ENCODE measurements around the gene TXN.
"Not testable (repeated sequence)": the region's sequence is repeated elsewhere in the genome, so short reads cannot be mapped to it uniquely, and the experiment has no call there.

Gene TXN

DNA sequence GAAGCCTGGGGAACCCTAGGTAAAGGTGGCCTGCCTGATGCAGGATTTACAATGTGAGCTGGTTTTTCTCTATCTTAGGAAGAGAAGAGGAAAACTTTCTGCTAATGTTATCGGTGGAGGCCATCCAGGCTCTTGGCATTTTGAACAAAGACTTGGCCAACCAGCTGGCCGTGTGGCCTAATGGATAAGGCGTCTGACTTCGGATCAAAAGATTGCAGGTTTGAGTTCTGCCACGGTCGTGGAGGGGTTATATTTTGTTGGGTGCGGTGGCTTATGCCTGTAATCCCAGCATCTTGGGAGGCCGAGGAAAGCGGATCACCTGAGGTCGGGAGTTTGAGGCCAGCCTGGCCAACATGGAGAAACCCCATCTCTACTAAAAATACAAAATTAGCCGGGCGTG lies 58.0 kb downstream of the TXN start:
- ATAC-seq (ENCODE audit: low read depth) (no peak), DNase-seq (ENCODE audit: low spot score) (no peak)
- Histone ChIP-seq H3K27ac (ENCODE audit: poor library complexity, severe bottlenecking) (no peak overlapping the region), H3K27me3 (ENCODE audit: insufficient read depth, poor library complexity, severe bottlenecking) (no peaks in the 10 kb centered on the region), H3K36me3 (ENCODE audit: low read depth) (no peaks in the 10 kb centered on the region), H3K9me3 (ENCODE audit: severe bottlenecking) (no peaks in the 10 kb centered on the region), H3K4me1 (ENCODE audit: insufficient read depth, poor library complexity, severe bottlenecking) (no peaks in the 10 kb centered on the region), H3K4me3 (ENCODE audit: severe bottlenecking) (no peak overlapping the region)
- TF ChIP-seq, protein P1, sequence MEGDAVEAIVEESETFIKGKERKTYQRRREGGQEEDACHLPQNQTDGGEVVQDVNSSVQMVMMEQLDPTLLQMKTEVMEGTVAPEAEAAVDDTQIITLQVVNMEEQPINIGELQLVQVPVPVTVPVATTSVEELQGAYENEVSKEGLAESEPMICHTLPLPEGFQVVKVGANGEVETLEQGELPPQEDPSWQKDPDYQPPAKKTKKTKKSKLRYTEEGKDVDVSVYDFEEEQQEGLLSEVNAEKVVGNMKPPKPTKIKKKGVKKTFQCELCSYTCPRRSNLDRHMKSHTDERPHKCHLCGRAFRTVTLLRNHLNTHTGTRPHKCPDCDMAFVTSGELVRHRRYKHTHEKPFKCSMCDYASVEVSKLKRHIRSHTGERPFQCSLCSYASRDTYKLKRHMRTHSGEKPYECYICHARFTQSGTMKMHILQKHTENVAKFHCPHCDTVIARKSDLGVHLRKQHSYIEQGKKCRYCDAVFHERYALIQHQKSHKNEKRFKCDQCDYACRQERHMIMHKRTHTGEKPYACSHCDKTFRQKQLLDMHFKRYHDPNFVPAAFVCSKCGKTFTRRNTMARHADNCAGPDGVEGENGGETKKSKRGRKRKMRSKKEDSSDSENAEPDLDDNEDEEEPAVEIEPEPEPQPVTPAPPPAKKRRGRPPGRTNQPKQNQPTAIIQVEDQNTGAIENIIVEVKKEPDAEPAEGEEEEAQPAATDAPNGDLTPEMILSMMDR (IDR thresholded peaks at IDR 0.05; ENCODE audit: poor library complexity, severe bottlenecking): no peak

DNA sequence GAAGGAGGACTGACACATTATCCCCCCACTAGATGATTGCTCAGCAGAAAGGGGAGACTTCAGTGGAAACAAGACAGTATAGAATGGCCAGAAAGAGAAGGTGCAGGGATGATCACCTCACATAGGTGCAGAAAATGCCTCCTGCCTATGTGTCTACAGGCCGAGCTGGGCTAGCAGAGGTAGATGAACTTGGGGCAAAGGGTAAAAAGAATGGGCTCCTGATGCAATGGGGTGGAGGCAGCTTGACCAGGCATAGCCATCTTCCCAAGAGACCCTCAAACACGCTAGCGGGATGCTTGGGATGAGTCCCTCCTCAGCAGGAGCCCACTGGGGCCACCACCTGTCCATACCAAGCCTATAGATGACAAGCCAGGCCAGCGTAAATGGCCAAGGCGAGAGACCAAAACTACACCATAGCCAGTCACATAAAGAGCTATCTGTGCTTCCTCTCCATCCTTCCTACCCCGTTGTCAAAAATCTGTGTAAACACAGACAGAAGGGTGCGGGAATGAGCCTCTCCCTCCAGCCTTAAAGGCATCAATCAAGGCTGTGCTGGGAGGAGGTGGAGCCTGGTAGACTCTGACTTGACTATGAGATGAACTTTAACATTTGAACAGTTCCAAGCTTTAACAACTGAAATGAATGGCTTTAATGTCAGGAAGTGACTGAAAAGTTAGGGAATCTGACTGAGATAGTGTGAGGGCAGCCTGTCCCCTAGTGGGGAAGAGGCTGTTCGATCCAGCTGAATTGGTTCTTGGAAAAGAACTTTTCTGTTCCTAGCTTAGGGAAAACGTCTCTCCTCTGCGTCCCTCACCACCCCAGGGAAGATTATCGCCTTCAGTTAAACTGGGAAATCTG lies 58.7 kb downstream of the TXN start:
- H3K36me3 ChIP-seq (ENCODE audit: low read depth): no peaks in the 10 kb centered on the region
- H3K27me3 ChIP-seq (ENCODE audit: insufficient read depth, poor library complexity, severe bottlenecking): no peaks in the 10 kb centered on the region
- H3K4me3 ChIP-seq (ENCODE audit: severe bottlenecking): no peak overlapping the region
- no peaks in the 10 kb centered on the region for H3K4me1 ChIP-seq (ENCODE audit: insufficient read depth, poor library complexity, severe bottlenecking)
- H3K27ac ChIP-seq (ENCODE audit: poor library complexity, severe bottlenecking): no peak overlapping the region
- DNase-seq (ENCODE audit: low spot score) (no peak), ATAC-seq (ENCODE audit: low read depth) (no peak; the same call in 2 of the 3 replicates)
- TF ChIP-seq, protein P1 (IDR thresholded peaks at IDR 0.05; ENCODE audit: poor library complexity, severe bottlenecking): peak; percentile 26
- no peaks in the 10 kb centered on the region for H3K9me3 ChIP-seq (ENCODE audit: severe bottlenecking)

DNA sequence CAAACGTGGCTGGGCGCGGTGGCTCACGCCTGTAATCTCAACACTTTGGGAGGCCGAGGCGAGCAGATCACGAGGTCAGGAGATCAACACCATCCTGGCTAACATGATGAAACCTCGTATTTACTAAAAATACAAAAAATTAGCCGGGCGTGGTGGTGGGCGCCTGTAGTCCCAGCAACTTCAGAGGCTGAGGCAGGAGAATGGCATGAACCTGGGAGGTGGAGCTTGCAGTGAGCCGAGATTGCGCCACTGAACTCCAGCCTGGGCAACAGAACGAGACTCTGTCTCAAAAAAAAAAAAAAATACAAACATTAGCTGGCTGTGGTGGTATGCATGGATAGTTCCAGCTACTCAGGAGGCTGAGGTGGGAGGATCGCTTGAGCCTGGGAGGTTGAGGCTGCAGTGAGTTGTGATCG lies 60.2 kb downstream of the TXN start:
- not testable (repeated sequence) for DNase-seq (ENCODE audit: low spot score); H3K27me3 ChIP-seq (ENCODE audit: insufficient read depth, poor library complexity, severe bottlenecking); H3K36me3 ChIP-seq (ENCODE audit: low read depth); H3K4me1 ChIP-seq (ENCODE audit: insufficient read depth, poor library complexity, severe bottlenecking); H3K4me3 ChIP-seq (ENCODE audit: severe bottlenecking); H3K9me3 ChIP-seq (ENCODE audit: severe bottlenecking); H3K27ac ChIP-seq (ENCODE audit: poor library complexity, severe bottlenecking); ATAC-seq (ENCODE audit: low read depth)

All from RWPE2 (cell line).